ENCODE measurements around the gene EPB41L4B.

DNA sequence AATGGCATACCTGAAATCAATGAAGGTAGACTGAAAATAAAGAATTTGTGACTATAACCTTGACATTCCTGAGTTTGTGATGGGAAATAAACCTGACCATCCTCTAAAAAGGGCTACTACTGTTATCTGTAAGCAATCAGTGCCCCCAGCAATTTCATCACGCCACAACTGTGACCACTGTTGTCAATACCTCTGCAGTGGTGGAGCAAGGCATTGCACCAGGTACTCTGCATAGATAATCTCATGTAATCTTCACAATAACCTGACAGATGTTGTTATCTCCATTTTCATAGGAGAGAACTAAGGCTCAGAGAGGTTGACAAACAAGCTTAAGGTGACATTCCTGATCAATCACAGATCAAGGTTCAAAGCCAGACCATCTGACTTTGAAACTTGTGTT lies 115.3 kb downstream of the EPB41L4B start:
- TF ChIP-seq POLR2A (IDR thresholded peaks at IDR 0.05; ENCODE audit: low read depth, low read length) (no peak), POU2F2 (IDR thresholded peaks at IDR 0.05; ENCODE audit: low read depth, low read length) (no peak), TAF1 (IDR thresholded peaks at IDR 0.05; ENCODE audit: low read depth, low read length) (no peak)

All from GM12891 (cell line).